NB4 (cell line): ENCODE data around the gene GOSR1.
A peak's percentile ranks its signal among the peaks of the same experiment; 100 is the strongest.
"Not testable (repeated sequence)": the region's sequence is repeated elsewhere in the genome, so short reads cannot be mapped to it uniquely, and the experiment has no call there.

Source experiments
- DNase-seq: peaks from one replicate; pipeline ENCODE4 v3.0.0; 2010; ENCODE audit warnings: low read depth
- H3K4me3 ChIP-seq: one replicate; pipeline ENCODE4 v1.5.1; 2011; ENCODE audit warnings: mild to moderate bottlenecking, low read depth, low read length, moderate library complexity
- MYC ChIP-seq: IDR thresholded peaks from 2 replicates; pipeline ENCODE4 v1.6.1; 2011; ENCODE audit warnings: low read depth, low read length
- POLR2A ChIP-seq: IDR thresholded peaks from 2 replicates; pipeline ENCODE4 v1.6.1; 2011; ENCODE audit warnings: mild to moderate bottlenecking; ENCODE audit not compliant: insufficient read length; ENCODE audit errors: extremely low read depth
- TF ChIP-seq, protein P1 (sequence below): IDR thresholded peaks from one replicate; pipeline ENCODE4 v1.5.1; 2012; ENCODE audit warnings: low read depth, low read length
- TF ChIP-seq, protein P2 (sequence below): IDR thresholded peaks from 2 replicates; pipeline ENCODE4 v1.6.1; 2011; ENCODE audit warnings: low read depth, low read length

The GOSR1 gene

DNA sequence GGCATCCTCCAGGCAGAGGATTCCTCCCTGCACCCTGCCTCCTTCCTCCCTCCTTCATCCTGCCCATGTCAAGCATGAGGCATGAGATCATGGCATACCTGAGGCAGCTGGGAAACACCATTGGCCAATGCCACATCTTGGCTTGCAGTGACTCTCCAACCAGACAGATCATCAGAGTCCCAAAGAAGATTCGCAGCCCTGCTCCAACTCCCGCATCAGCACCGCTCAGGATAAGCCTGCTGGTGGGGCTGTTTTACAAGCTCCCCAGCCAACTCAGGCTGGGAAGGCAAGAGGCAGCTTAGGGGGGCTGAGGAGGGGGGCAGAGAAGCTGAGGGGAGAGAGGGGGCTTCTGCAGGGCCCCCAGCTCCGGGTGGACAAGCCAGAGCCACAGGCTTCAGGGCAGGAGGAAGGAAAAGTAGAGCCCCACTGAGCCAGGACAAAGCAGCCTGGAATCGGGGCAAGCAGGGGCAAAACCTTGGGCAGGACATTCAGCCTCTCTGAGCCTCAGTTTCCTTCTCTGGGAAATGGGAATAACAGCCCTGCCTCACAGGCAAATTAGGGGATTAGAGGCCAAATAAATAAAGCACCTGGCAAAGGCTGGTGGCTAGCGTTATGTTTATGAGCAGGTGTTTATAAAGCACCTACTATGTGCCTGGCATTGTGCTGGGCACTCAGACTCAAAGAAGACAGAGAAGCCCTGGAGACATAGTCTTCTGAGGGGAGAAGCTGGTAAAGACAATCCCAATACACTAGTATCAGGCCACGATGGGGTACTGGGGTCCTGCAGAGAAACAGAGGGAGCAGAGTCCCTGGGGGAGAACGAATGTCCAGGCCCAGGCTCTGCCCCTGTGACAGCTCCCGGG is 88.1 kb downstream of the GOSR1 start:
- TF ChIP-seq, protein P1, sequence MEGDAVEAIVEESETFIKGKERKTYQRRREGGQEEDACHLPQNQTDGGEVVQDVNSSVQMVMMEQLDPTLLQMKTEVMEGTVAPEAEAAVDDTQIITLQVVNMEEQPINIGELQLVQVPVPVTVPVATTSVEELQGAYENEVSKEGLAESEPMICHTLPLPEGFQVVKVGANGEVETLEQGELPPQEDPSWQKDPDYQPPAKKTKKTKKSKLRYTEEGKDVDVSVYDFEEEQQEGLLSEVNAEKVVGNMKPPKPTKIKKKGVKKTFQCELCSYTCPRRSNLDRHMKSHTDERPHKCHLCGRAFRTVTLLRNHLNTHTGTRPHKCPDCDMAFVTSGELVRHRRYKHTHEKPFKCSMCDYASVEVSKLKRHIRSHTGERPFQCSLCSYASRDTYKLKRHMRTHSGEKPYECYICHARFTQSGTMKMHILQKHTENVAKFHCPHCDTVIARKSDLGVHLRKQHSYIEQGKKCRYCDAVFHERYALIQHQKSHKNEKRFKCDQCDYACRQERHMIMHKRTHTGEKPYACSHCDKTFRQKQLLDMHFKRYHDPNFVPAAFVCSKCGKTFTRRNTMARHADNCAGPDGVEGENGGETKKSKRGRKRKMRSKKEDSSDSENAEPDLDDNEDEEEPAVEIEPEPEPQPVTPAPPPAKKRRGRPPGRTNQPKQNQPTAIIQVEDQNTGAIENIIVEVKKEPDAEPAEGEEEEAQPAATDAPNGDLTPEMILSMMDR = no peak
- TF ChIP-seq POLR2A = no peak
- TF ChIP-seq, protein P2, sequence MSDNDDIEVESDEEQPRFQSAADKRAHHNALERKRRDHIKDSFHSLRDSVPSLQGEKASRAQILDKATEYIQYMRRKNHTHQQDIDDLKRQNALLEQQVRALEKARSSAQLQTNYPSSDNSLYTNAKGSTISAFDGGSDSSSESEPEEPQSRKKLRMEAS = no peak
- TF ChIP-seq MYC = no peak
- no peak overlapping the region for H3K4me3 ChIP-seq
- peak; percentile 55 for DNase-seq

DNA sequence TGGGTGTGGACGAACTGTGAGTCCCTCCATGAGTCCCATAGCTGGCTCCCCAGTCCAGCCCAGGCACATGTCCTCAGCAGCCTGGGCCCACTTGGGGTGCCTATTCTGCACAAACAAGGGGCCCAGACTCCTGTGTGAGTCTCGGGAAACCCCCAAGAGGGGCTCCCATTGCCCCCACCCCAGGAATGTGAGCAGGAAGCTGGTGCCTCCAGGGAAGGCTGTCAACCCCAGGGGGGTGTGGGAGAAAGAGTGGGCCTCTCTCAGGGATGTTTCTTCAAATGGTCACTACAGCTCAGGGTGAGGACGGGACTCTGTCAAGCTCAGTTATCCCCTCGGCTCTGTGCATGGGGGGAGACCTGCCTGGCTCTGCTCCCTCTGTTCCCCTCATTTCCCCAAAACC is 88.9 kb downstream of the GOSR1 start:
- not testable (repeated sequence) for H3K4me3 ChIP-seq, DNase-seq

DNA sequence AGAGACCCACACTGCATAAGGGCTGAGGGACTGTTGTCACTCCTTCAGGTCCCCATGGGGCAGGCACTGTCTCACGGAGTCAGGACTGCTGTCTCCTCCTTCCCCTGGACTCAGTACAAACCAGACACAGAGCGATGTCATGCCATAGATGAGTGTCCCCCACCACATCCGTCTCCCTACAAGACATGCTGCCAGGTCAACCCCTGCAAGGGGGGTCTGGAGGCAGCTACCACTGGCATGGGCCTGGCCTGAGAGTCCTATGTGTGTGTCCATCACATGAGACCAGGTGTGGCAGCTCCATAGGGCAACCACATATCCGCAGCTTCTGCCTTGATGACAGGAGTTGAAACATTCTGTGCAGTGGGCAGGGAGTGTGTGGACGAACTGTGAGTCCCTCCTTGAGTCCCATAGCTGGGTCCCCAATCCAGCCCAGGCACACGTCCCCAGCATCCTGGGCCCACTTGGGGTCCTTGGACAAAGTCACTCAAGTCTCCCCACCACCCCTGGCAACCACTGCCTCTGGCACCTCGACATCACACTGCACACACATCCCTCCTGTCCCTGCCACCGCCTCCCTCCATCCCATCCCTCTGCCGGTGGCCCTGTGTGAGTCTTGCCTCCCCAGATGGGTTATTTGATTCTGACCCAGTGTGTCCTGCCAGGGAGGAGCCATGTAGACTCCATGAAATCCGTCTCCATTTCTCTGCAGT is 89.5 kb downstream of the GOSR1 start:
- not testable (repeated sequence) for H3K4me3 ChIP-seq, DNase-seq

DNA sequence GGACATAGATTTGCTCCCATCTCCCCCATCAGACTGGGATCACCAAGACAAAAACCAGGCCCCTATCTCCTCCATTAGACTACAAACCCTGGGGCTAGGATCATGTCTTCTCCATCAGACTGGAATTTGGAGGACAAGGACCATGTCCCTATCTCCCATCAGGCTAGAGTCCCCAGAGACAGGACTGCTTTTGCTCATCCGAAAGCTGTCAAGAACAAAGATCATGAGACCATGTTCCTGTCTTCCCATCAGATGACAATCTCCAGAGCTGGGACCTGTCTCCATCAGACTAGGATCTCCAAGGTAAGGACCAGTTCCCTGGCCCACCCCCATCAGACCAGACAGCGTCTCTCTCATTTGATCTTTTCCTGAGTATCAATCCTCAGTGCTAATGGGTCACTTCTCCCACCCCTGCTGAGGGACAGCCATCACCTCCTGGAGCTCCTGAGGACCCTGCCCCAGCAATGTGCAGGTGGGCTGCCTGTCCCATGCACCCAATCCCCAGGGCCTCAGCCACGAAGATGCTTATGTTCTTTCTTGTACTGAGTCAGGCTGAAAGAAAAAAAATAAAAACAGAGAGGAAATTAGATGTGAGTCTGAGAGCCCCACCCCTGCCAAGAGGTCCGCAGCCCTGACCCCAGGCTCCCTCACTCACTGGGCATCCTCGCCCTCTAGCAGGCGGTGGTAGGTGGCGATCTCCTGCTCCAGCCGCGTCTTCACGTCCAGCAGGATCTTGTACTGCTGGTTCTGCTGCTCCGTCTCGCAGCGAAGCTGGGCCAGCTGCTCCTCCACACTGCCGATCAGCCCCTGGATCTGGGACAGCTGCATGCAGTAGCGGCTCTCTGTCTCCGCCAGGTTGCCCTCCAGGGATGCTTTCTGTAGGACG is 90.3 kb downstream of the GOSR1 start:
- no peak overlapping the region for H3K4me3 ChIP-seq
- no peak for TF ChIP-seq MYC
- TF ChIP-seq, protein P1 = no peak
- TF ChIP-seq POLR2A = no peak
- TF ChIP-seq, protein P2 = no peak
- no peak for DNase-seq

DNA sequence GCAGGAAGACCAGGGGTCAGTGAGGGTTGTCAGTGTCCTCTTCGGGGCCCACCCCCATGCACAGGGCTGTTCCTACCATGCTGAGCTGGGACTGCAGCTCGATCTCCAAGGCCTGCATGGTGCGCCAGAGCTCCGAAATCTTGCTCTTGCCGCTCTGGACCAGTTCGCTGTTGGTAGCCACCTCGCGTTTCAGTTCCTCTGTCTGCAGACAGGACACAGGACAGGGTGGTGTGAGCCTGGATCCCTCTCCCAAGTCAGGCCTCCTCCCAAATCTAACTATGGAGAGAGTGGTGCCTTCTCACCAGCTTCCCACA is 90.9 kb downstream of the GOSR1 start:
- DNase-seq = no peak
- TF ChIP-seq, protein P2 = no peak
- TF ChIP-seq, protein P1 = no peak
- TF ChIP-seq MYC (no peak), POLR2A (no peak)

DNA sequence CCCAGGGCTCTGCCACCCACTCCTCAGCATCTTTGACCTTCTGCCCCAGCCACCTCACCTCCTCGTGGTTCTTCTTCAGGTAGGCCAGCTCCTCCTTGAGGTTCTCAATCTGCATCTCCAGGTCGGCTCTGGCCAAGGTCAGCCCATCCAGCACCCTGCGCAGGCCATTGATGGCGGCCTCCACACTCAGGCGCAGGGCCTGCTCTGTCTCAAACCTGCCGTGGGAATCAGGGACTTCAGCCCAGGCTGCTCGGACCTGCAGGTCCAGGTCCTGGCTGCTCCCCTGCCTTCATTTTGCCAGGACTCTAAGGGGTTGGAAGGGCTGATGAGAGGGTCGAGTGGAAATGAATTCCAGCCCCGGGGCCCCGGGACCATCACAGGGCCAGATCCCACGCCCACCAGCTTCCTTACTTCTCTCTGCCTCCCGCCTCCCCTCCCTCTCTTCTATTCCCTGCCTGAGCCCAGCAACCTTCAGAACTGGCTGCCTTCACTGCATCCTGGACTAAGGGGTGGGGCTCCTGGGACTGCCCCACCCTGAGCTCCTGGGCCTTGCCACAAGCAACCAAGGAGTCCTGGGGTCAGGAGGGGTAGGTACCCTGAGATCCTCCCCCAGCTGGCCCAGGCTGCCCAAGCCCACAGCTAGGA is 92.4 kb downstream of the GOSR1 start:
- not testable (repeated sequence) for H3K4me3 ChIP-seq

More for the DNA sequence above, 90.9 kb downstream of the GOSR1 start:
- no peak overlapping the region for H3K4me3 ChIP-seq

DNA sequence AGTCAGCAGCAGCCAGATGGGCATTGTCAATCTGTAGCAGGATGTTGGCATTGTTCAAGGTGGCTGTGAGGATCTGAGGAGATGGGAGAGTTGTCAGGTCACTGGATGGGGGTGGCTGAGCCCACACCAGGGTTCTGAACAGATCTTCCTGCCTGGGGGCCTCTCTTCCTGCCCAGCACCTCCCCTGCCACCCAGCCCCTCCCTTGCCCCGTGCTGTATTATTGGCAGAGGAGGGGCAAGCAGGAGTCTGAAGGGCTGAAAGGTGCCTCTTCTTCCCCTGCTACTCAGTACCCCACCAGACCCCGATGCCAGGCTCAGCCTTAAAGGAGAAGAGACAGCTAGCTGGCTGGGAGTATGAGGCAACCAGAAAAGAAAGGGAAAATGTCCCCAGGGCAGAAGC is 93.0 kb downstream of the GOSR1 start:
- TF ChIP-seq MYC (no peak), POLR2A (no peak)
- TF ChIP-seq, protein P1 = no peak
- TF ChIP-seq, protein P2 = no peak
- DNase-seq = no peak
- no peak overlapping the region for H3K4me3 ChIP-seq

More for the DNA sequence above, 92.4 kb downstream of the GOSR1 start:
- DNase-seq = not testable (repeated sequence)
